Measurements from ENCODE around the gene SCLY. TPM values are rescaled to one million over a fixed set of nuclear protein-coding genes. Genes with fewer than 3 reads are reported as not detected.
"Not testable (repeated sequence)": the region's sequence is repeated elsewhere in the genome, so short reads cannot be mapped to it uniquely, and the experiment has no call there.

SCLY gene
- total and polyA plus RNA-seq, 7 donors = 4.6 to 10.1 (median 6.5) TPM

DNA sequence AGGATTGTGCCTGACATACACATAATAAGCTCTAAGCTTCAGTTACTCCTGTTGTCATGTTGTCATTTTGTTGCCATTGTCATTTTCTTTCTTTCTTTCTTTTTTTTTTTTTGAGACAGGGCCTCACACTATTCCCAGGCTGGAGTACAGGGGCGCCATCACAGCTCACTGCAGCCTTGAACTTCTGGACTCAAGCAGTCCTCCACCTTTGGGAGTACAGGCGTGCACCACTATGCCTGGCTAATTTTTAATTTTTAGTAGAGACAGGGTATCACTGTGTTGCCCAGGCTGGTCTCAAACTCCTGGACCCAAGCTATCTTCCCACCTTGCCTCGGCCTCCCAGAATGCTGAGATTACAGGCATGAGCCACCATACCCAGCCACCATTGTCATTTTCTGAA lies 30.9 kb upstream of the SCLY start:
- peaks cover 0 to 84% of the 10 kb centered on the region in 2 donors for H3K36me3 ChIP-seq (ENCODE audit: insufficient read depth in 1 of 2, low read depth in 1 of 2)
- H3K27ac ChIP-seq = no peak overlapping the region
- DNase-seq (no peak), ATAC-seq (no peak)
- H3K9me3 ChIP-seq = no peaks in the 10 kb centered on the region
- H3K27me3 ChIP-seq (ENCODE audit: insufficient read depth in 3 of 3, low read length in 2 of 3) = no peaks in the 10 kb centered on the region
- 98 to 100% (median 98%) methylated on average over 3 of the region's 3 CpGs for WGBS, 3 donors
- no peak overlapping the region for H3K4me3 ChIP-seq
- intact Hi-C loops (cut with DNase I) = no loop called here
- TF ChIP-seq, protein P1, sequence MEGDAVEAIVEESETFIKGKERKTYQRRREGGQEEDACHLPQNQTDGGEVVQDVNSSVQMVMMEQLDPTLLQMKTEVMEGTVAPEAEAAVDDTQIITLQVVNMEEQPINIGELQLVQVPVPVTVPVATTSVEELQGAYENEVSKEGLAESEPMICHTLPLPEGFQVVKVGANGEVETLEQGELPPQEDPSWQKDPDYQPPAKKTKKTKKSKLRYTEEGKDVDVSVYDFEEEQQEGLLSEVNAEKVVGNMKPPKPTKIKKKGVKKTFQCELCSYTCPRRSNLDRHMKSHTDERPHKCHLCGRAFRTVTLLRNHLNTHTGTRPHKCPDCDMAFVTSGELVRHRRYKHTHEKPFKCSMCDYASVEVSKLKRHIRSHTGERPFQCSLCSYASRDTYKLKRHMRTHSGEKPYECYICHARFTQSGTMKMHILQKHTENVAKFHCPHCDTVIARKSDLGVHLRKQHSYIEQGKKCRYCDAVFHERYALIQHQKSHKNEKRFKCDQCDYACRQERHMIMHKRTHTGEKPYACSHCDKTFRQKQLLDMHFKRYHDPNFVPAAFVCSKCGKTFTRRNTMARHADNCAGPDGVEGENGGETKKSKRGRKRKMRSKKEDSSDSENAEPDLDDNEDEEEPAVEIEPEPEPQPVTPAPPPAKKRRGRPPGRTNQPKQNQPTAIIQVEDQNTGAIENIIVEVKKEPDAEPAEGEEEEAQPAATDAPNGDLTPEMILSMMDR (IDR thresholded peaks at IDR 0.05) = no peak
- H3K4me1 ChIP-seq = no peaks in the 10 kb centered on the region

DNA sequence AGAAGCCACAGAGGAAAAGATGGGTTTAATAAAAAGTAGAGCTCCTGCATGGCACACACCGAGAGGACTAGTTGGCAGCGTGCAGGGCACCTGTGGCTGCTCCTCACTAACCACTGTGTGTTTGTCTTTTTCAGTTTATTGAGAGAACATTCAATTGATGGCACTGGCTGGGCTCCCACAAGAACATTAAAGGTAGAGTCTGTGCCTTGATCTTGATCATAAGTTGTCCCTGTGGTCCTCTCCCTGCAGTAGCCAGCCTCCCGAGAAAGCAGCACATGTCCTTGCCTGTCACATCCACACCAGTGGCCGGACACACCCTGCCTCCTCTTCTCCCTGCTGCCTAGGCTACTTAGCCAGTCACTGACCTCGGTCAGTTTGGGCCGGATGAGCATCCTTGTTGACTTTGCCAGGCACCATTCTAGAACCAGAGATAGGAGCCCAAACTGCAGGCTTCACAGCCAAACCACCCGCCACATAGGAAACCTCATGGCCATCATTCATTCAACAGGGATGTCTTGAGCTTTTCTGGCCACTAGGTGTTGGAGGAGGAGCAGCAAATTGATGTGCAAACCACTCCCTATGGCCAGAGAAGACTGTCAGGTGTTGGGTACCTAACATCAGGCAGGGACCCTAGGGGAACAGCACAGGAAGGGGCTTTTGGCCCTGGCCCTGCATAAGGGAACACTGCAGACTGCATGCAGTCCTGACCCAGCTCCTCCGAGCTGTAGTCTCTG lies 30.2 kb upstream of the SCLY start:
- Histone ChIP-seq H3K27me3 (ENCODE audit: insufficient read depth in 3 of 3, low read length in 2 of 3) (no peaks in the 10 kb centered on the region), H3K4me3 (no peak overlapping the region), H3K4me1 (no peaks in the 10 kb centered on the region), H3K36me3 (ENCODE audit: insufficient read depth in 1 of 2, low read depth in 1 of 2) (peaks cover 0 to 85% of the 10 kb centered on the region in 2 donors), H3K9me3 (no peaks in the 10 kb centered on the region), H3K27ac (no peak overlapping the region)
- intact Hi-C loops (cut with DNase I) = no loop called here
- DNase-seq (no peak), ATAC-seq (no peak)
- TF ChIP-seq, protein P1 (IDR thresholded peaks at IDR 0.05) = no peak
- 81 to 85% (median 82%) methylated on average over 8 of the region's 8 CpGs for WGBS, 3 donors

DNA sequence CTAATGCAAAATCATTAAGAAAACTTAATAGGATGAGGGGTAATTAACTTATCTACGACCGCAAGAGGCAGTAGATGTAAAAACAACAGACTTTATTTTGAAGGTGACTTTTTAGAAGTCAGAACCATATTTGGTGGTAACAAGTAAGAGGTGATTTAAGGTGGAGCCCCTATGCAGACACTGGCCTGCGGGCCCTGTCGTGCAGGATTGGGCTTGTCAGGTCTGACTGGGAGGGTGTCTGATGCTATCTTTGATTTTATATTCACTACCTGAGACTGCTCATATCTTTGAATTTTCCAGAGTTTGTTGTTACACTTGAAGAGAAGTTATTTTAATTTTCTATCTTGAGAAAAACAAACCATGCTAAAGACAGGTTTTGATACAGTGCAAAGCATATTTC lies 29.1 kb upstream of the SCLY start:
- no peaks in the 10 kb centered on the region for H3K9me3 ChIP-seq
- WGBS, 3 donors = 97 to 100% (median 99%) methylated on average over 4 of the region's 4 CpGs
- no peak overlapping the region for H3K27ac ChIP-seq
- H3K4me1 ChIP-seq = no peaks in the 10 kb centered on the region
- no peaks in the 10 kb centered on the region for H3K27me3 ChIP-seq (ENCODE audit: insufficient read depth in 3 of 3, low read length in 2 of 3)
- intact Hi-C loops (cut with DNase I) = no loop called here
- DNase-seq (no peak), ATAC-seq (no peak)
- H3K4me3 ChIP-seq = no peak overlapping the region
- TF ChIP-seq, protein P1 (IDR thresholded peaks at IDR 0.05) = no peak
- peaks cover 0 to 88% of the 10 kb centered on the region in 2 donors for H3K36me3 ChIP-seq (ENCODE audit: insufficient read depth in 1 of 2, low read depth in 1 of 2)

DNA sequence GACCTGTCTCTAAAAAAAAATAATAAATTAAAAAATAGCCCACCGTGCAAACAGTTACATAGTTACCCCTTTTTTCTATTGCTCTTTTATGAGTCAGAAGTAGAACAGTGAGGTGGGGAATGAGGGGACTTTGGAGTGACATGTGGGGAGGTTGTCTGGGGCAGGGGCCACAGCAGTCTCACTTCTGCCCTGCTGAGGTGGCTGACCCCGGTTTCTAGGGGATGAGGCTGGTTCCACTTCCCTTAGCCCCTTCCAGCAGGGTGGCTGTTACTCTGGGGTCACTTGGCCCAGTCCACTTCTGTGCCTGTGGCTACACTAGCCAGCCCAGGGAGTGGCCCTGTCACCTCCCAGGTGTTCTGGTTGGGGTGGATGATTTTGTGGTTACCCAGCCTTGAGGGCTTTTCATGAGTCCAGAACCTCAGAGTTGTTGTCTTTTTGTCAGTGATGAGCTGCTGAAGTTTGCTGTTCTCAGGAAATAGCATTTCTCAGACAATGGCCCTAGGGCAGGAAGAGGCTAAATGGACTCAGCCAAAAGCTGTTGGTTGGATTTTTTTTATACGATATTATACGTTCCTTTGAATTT lies 28.0 kb upstream of the SCLY start:
- ATAC-seq (no peak), DNase-seq (no peak)
- Histone ChIP-seq H3K4me3 (no peak overlapping the region), H3K27me3 (ENCODE audit: insufficient read depth in 3 of 3, low read length in 2 of 3) (no peaks in the 10 kb centered on the region), H3K4me1 (no peaks in the 10 kb centered on the region), H3K36me3 (ENCODE audit: insufficient read depth in 1 of 2, low read depth in 1 of 2) (peaks cover 0 to 88% of the 10 kb centered on the region in 2 donors), H3K9me3 (no peaks in the 10 kb centered on the region), H3K27ac (no peak overlapping the region)
- intact Hi-C loops (cut with DNase I) = no loop called here
- WGBS, 3 donors = 54 to 86% (median 62%) methylated on average over 4 of the region's 4 CpGs
- TF ChIP-seq, protein P1 (IDR thresholded peaks at IDR 0.05) = no peak

DNA sequence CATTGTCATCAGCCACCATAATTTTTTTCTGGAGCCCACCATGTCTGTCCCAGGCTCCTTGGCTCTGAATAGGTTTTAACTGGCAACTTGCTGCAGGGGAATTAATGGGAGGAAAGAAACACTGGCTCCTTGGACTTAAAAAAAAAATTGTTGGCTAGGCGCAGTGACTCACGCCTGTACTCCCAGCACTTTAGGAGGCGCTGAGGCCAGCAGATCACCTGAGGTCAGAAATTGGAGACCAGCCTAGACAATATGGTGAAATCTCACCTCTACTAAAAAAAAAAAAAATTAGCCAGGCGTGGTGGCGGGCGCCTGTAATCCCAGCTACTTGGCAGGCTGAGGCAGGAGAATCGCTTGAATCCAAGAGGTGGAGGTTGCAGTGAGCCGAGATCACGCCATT lies 26.8 kb upstream of the SCLY start:
- H3K27me3 ChIP-seq (ENCODE audit: insufficient read depth in 3 of 3, low read length in 2 of 3); intact Hi-C loops (cut with DNase I); H3K4me3 ChIP-seq; H3K4me1 ChIP-seq; H3K27ac ChIP-seq; DNase-seq; H3K9me3 ChIP-seq: not testable (repeated sequence)
- peaks cover 0 to 88% of the 10 kb centered on the region in 2 donors for H3K36me3 ChIP-seq (ENCODE audit: insufficient read depth in 1 of 2, low read depth in 1 of 2)
- peak in 2 of 4 donors; percentile 50 to 59 for ATAC-seq
- WGBS, 3 donors = 94 to 99% (median 98%) methylated on average over 9 of the region's 9 CpGs

Data from psoas muscle (tissue), 8 donors.